Lower leg skin (tissue), 4 donors: ENCODE data around the gene THSD4. TPM values are rescaled to one million over a fixed set of nuclear protein-coding genes. Genes with fewer than 3 reads are reported as not detected.

ENCODE experiments used
- DNase-seq, 2 donors: peaks; one replicate each; pipeline ENCODE4 v3.0.0-alpha.2; 2019; ENCODE audit warnings: low spot score in 2 of 2
- H3K4me3 ChIP-seq: fragments of 200-600 bp; sonication (generic); 2 replicates; pipeline ENCODE4 v1.5.1; 2017; ENCODE audit warnings: mild to moderate bottlenecking, low read depth; ENCODE audit not compliant: poor library complexity, severe bottlenecking
- POLR2A ChIP-seq, 2 donors: fragments of 450-650 bp; IDR thresholded peaks; one replicate each; pipeline ENCODE4 v1.6.1; 2016 to 2017; ENCODE audit warnings: antibody characterized with exemption in 2 of 2, mild to moderate bottlenecking in 1 of 2, moderate library complexity in 1 of 2
- WGBS, 2 donors: methylation state at CpG; one replicate each; pipeline ENCODE4 v1.1.5; 2018; 5-methylcytosine and 5-hydroxymethylcytosine counted together
- intact Hi-C: fragments of 100-400 bp; cut with DNase I; formaldehyde crosslinking; loops from one replicate; pipeline ENCODE4 v1.15.0; 2023; ENCODE audit warnings: low total_unique reads
- total RNA-seq, 4 donors: library from RNA; depleted of rRNA; stranded (reverse); fragments of >200 nt; gene quantifications; one replicate each; pipeline ENCODE4 v1.1.0, GENCODE V29; 2016
- TF ChIP-seq, protein P1 (sequence below), 3 donors: fragments of 450-650 bp; IDR thresholded peaks; one replicate each; pipeline ENCODE4 v1.5.1; 2016; ENCODE audit warnings: antibody characterized with exemption in 3 of 3, mild to moderate bottlenecking in 3 of 3, moderate library complexity in 2 of 3

THSD4 gene
- total RNA-seq, 4 donors from 2014 or later, result 9.3 to 39.2 (median 32.8) TPM

DNA sequence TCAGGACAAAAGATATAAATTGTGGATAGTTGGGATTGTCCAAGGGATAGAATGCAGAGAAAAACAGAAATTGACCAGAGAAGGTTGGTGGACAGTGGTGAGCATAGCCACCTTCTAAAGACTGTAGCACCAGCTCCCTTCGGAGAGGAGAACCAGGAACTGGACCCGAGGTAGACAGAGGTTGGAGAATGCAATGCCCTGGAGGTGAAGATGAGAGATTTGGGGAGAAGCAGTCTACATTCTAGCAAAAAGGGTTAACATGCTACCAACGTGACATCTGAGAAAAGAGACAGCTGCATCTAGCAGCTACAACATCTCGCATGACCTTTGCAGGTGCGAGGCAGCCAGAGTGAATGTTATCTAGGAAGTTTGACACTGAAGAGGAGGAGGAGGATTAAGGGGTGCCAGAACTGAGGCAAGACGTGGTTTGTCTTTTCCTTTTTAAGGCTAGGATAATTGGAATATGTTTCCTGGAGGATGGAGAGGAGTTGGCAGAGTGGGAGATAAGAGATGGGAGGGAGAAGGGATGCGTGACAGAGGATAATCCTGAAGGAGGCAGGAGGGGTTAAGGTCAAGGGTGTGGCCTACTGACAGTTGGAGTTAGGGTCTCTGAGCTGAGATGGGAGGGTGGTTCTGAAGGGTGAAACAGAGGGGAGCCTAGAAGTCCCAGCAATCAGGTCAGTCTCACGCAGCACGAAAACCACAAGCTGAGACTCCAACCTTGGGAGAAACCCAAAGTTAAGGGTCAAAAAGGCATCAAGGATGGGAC, 591.4 kb downstream of the THSD4 start:
- WGBS, 2 donors, result 69 to 74% methylated on average over 9 of the region's 9 CpGs
- no peak for DNase-seq
- no peak for TF ChIP-seq POLR2A (IDR thresholded peaks at IDR 0.05)
- TF ChIP-seq, protein P1, sequence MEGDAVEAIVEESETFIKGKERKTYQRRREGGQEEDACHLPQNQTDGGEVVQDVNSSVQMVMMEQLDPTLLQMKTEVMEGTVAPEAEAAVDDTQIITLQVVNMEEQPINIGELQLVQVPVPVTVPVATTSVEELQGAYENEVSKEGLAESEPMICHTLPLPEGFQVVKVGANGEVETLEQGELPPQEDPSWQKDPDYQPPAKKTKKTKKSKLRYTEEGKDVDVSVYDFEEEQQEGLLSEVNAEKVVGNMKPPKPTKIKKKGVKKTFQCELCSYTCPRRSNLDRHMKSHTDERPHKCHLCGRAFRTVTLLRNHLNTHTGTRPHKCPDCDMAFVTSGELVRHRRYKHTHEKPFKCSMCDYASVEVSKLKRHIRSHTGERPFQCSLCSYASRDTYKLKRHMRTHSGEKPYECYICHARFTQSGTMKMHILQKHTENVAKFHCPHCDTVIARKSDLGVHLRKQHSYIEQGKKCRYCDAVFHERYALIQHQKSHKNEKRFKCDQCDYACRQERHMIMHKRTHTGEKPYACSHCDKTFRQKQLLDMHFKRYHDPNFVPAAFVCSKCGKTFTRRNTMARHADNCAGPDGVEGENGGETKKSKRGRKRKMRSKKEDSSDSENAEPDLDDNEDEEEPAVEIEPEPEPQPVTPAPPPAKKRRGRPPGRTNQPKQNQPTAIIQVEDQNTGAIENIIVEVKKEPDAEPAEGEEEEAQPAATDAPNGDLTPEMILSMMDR (IDR thresholded peaks at IDR 0.05), result no peak
- no peak overlapping the region for H3K4me3 ChIP-seq
- intact Hi-C loops, result no loop called here

- WGBS, 2 donors, result 39 to 46% methylated on average over 5 of the region's 5 CpGs
- TF ChIP-seq, protein P1 (IDR thresholded peaks at IDR 0.05), result no peak
- TF ChIP-seq POLR2A (IDR thresholded peaks at IDR 0.05), result no peak
- DNase-seq, result no peak
- H3K4me3 ChIP-seq, result no peak overlapping the region
- intact Hi-C loops, result no loop called here
Observed at GRCh38 chr15:71707230-71708050, 592.2 kb downstream of the THSD4 start.

DNA sequence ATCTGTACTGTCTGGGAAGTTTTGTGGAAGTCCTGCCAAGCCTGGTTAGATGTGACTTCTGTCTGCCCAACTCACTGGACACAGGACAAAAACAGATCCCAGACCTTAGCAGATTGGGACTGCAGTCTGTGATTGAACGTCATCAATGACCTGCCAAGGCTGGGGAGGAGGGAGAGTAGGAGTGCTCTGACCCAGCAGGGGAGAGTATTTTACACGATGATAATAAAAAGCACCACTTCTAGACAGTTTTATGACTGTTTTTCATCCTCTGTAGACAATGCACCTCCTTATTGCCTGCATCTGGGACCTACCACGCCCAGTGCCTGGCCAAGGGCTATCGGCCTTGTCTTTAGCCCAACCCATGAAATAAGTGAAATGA, 592.8 kb downstream of the THSD4 start:
- no peak overlapping the region for H3K4me3 ChIP-seq
- TF ChIP-seq POLR2A (IDR thresholded peaks at IDR 0.05), result no peak
- TF ChIP-seq, protein P1 (IDR thresholded peaks at IDR 0.05), result no peak
- intact Hi-C loops, result no loop called here
- no peak for DNase-seq
- 49 to 52% methylated on average over 4 of the region's 4 CpGs for WGBS, 2 donors

GRCh38 chr15:71708741-71709140, 593.5 kb downstream of the THSD4 start:
- no peak for DNase-seq

GRCh38 chr15:71709808-71710418, 594.6 kb downstream of the THSD4 start:
- H3K4me3 ChIP-seq, result no peak overlapping the region
- no peak for TF ChIP-seq POLR2A (IDR thresholded peaks at IDR 0.05)
- TF ChIP-seq, protein P1 (IDR thresholded peaks at IDR 0.05), result no peak
- 67 to 77% methylated on average over 3 of the region's 3 CpGs for WGBS, 2 donors
- intact Hi-C loops, result no loop called here
- DNase-seq, result no peak

More at GRCh38 chr15:71708741-71709140, 593.5 kb downstream of the THSD4 start:
- no peak for TF ChIP-seq POLR2A (IDR thresholded peaks at IDR 0.05)
- TF ChIP-seq, protein P1 (IDR thresholded peaks at IDR 0.05), result no peak
- intact Hi-C loops, result no loop called here
- H3K4me3 ChIP-seq, result no peak overlapping the region
- 68 to 79% methylated on average over 11 of the region's 11 CpGs for WGBS, 2 donors
